Vagina (tissue), 2 donors: ENCODE measurements around the gene SRRM4. TPM values are rescaled to one million over a fixed set of nuclear protein-coding genes. Genes with fewer than 3 reads are reported as not detected.

Source experiments
- DNase-seq, 2 donors: peaks; one replicate each; pipeline ENCODE4 v3.0.0-alpha.2; 2017; ENCODE audit errors: extremely low spot score in 2 of 2
- H3K27ac ChIP-seq: fragments of 200-600 bp; sonication (generic); one replicate; pipeline ENCODE4 v1.5.1; 2019
- H3K27me3 ChIP-seq: fragments of 200-600 bp; sonication (generic); one replicate; pipeline ENCODE4 v1.5.1; 2019
- H3K36me3 ChIP-seq, 2 donors: fragments of 200-600 bp; sonication (generic); one replicate each; pipeline ENCODE4 v1.5.1; 2017 to 2019
- H3K4me1 ChIP-seq: fragments of 200-600 bp; sonication (generic); one replicate; pipeline ENCODE4 v1.5.1; 2019
- H3K4me3 ChIP-seq, 2 donors: fragments of 200-600 bp; sonication (generic); 1 replicate in 1 of 2; 2 replicates in 1 of 2; pipeline ENCODE4 v1.5.1; 2016 to 2019
- H3K9me3 ChIP-seq: fragments of 200-600 bp; sonication (generic); one replicate; pipeline ENCODE4 v1.5.1; 2019
- CTCF ChIP-seq, 3 experiments: fragments of 450-650 bp in 2 of 3; fragments of 200-600 bp in 1 of 3; sonication (generic) in 1 of 3; IDR thresholded peaks; one replicate each; pipeline ENCODE4 v1.5.1; 2017 to 2019; ENCODE audit warnings: antibody characterized with exemption in 3 of 3, mild to moderate bottlenecking in 2 of 3, moderate library complexity in 2 of 3
- POLR2A ChIP-seq, 2 donors: fragments of 450-650 bp; IDR thresholded peaks; one replicate each; pipeline ENCODE4 v1.6.1; 2017; ENCODE audit warnings: antibody characterized with exemption in 2 of 2, mild to moderate bottlenecking in 2 of 2, moderate library complexity in 2 of 2
- POLR2AphosphoS5 ChIP-seq, 2 donors: sonication (generic); formaldehyde crosslinking; IDR thresholded peaks; one replicate each; pipeline ENCODE4 v1.9.0; 2017; ENCODE audit warnings: antibody characterized with exemption in 2 of 2, mild to moderate bottlenecking in 2 of 2, low read depth in 1 of 2; ENCODE audit not compliant: insufficient read depth in 1 of 2
- intact Hi-C: fragments of 100-400 bp; cut with DNase I; formaldehyde crosslinking; loops from one replicate; pipeline ENCODE4 v1.15.1; 2023
- total RNA-seq: library from RNA; depleted of rRNA; stranded (reverse); fragments of >200 nt; gene quantifications from one replicate; pipeline ENCODE4 v1.2.3, GENCODE V29; 2016

Gene SRRM4
- under 0.01 TPM for total RNA-seq

- Histone ChIP-seq H3K36me3 (no peaks in the 10 kb centered on the region), H3K27me3 (no peaks in the 10 kb centered on the region), H3K27ac (no peak within 1 kb of the TSS), H3K9me3 (no peaks in the 10 kb centered on the region), H3K4me3 (no peak within 1 kb of the TSS), H3K4me1 (no peaks in the 10 kb centered on the region)
- no peak for DNase-seq
- TF ChIP-seq CTCF (IDR thresholded peaks at IDR 0.05): no peak
- TF ChIP-seq POLR2AphosphoS5 (IDR thresholded peaks at IDR 0.05; ENCODE audit: insufficient read depth in 1 of 2, low read depth in 1 of 2): no peak
- no peak for TF ChIP-seq POLR2A (IDR thresholded peaks at IDR 0.05)
- intact Hi-C loops: no loop called here
Observed at GRCh38 chr12:118981285-118982211, at the start of gene SRRM4. Gene SRRM4, plus strand, starts transcription at chr12:118981541. Its CDS starts 342 bp downstream, at chr12:118981883.

GRCh38 chr12:118946256-118946655 lies 35.1 kb upstream of the SRRM4 start:
- intact Hi-C loops: no loop called here
- TF ChIP-seq CTCF (IDR thresholded peaks at IDR 0.05) (no peak), POLR2A (IDR thresholded peaks at IDR 0.05) (no peak), POLR2AphosphoS5 (IDR thresholded peaks at IDR 0.05; ENCODE audit: insufficient read depth in 1 of 2, low read depth in 1 of 2) (no peak)
- H3K4me3 ChIP-seq: no peak overlapping the region
- H3K4me1 ChIP-seq: no peaks in the 10 kb centered on the region
- DNase-seq: no peak
- H3K27me3 ChIP-seq: no peaks in the 10 kb centered on the region
- H3K27ac ChIP-seq: no peak overlapping the region
- H3K36me3 ChIP-seq: no peaks in the 10 kb centered on the region
- no peaks in the 10 kb centered on the region for H3K9me3 ChIP-seq

- intact Hi-C loops: no loop called here
Observed at GRCh38 chr12:118958520-118958919, 22.8 kb upstream of the SRRM4 start.

GRCh38 chr12:118959348-118959747 lies 22.0 kb upstream of the SRRM4 start:
- no peak for DNase-seq
- H3K36me3 ChIP-seq: no peaks in the 10 kb centered on the region
- H3K27me3 ChIP-seq: no peaks in the 10 kb centered on the region
- no peak for TF ChIP-seq POLR2AphosphoS5 (IDR thresholded peaks at IDR 0.05; ENCODE audit: insufficient read depth in 1 of 2, low read depth in 1 of 2)
- no peak for TF ChIP-seq POLR2A (IDR thresholded peaks at IDR 0.05)
- no peak for TF ChIP-seq CTCF (IDR thresholded peaks at IDR 0.05)
- H3K4me3 ChIP-seq: no peak overlapping the region
- H3K4me1 ChIP-seq: no peaks in the 10 kb centered on the region
- intact Hi-C loops: no loop called here
- no peak overlapping the region for H3K27ac ChIP-seq
- H3K9me3 ChIP-seq: no peaks in the 10 kb centered on the region

More at GRCh38 chr12:118958520-118958919, 22.8 kb upstream of the SRRM4 start:
- Histone ChIP-seq H3K36me3 (no peaks in the 10 kb centered on the region), H3K27ac (no peak overlapping the region), H3K9me3 (no peaks in the 10 kb centered on the region), H3K4me3 (no peak overlapping the region), H3K27me3 (no peaks in the 10 kb centered on the region), H3K4me1 (no peaks in the 10 kb centered on the region)
- DNase-seq: no peak
- TF ChIP-seq CTCF (IDR thresholded peaks at IDR 0.05) (no peak), POLR2A (IDR thresholded peaks at IDR 0.05) (no peak), POLR2AphosphoS5 (IDR thresholded peaks at IDR 0.05; ENCODE audit: insufficient read depth in 1 of 2, low read depth in 1 of 2) (no peak)

- intact Hi-C loops: no loop called here
- Histone ChIP-seq H3K27ac (no peak overlapping the region), H3K4me3 (no peak overlapping the region), H3K27me3 (no peaks in the 10 kb centered on the region), H3K4me1 (no peaks in the 10 kb centered on the region), H3K9me3 (no peaks in the 10 kb centered on the region), H3K36me3 (no peaks in the 10 kb centered on the region)
- no peak for DNase-seq
- TF ChIP-seq POLR2A (IDR thresholded peaks at IDR 0.05) (no peak), POLR2AphosphoS5 (IDR thresholded peaks at IDR 0.05; ENCODE audit: insufficient read depth in 1 of 2, low read depth in 1 of 2) (no peak), CTCF (IDR thresholded peaks at IDR 0.05) (no peak)
Observed at GRCh38 chr12:118959985-118960560, 21.3 kb upstream of the SRRM4 start.
